ENCODE measurements around the gene GFER. TPM values are rescaled to one million over a fixed set of nuclear protein-coding genes. Genes with fewer than 3 reads are reported as not detected.
A peak's percentile ranks its signal among the peaks of the same experiment; 100 is the strongest.
"Not testable (repeated sequence)": the region's sequence is repeated elsewhere in the genome, so short reads cannot be mapped to it uniquely, and the experiment has no call there.

Gene GFER
- 10 to 100 TPM; 13.4 to 20.2 (median 18.1) TPM for total RNA-seq

DNA sequence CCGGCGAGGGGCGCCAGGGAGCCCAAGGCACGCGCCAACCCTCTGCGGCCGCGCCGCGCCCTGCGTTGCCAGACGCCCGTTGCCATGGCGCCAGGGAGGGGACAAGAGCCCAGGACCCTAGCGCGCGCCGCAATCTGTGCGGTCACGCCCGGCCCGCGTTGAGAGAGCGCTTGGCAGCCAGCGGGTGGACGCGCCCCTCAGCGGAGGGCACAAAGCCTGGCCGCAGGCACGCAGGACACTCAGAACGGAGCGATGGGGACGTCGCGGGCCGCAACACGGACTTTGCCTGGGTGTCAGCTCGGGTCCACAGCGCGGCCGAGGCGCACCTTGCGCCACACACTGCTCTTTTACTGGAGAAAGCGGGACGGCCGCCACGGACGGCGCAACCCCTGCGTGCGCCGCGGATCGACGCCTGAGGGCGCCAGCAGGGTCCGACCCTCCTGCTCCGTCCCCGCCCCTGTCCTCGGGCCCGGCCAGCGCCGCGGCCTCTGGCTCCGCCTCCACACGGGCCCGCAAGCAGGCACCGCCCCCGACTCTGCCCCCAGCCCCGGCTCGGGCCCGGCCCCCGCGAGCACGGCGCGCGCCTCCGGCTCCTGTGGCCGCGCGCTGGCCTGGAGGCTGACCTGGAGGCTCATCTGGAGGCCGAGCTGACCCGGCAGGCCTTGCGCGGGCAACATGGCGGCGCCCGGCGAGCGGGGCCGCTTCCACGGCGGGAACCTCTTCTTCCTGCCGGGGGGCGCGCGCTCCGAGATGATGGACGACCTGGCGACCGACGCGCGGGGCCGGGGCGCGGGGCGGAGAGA lies at the start of gene GFER:
Gene GFER (plus strand): TSS at position 650 of the 803 bp plus-strand sequence. CDS start 26 bp downstream, at position 676.
- 1 to 7% methylated on average over 9 to 33 of the region's 109 CpGs for WGBS, 2 donors
- TF ChIP-seq EP300 (IDR thresholded peaks at IDR 0.05) = peak in 1 of 2 donors; percentile 64
- peak in 4 of 5 experiments; percentile 20 to 62 (median 45) for TF ChIP-seq CTCF (IDR thresholded peaks at IDR 0.05)
- no peak for TF ChIP-seq POLR2A (IDR thresholded peaks at IDR 0.05)
- peaks cover 0 to 46% (median 24%) of the 10 kb centered on the region in 4 donors for H3K4me1 ChIP-seq

DNA sequence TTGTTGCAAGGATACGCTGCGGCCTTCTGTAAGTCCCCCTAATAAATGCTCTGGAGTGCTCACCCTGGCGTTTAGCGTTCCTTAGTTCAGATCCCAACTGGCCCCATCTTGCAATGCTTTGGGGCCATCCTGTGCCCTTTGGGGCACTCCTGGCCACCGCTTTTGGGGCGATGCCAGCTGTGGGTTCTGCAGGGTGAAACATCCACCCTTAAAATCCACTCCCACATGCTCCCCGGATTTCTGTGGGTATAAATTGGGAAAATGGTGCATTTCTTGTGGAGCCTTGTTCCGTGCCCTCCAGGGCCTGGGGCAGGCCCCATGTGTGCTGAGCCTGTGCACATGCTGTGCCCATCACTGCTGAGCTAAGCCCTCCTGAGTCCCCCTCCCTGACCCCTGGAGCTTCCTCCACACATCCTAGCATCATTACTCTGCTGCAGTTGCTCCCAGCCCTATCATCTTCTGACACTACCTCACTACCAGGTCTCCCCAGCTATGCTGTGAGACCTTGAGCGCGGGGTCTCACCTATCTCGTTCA lies 47.0 kb upstream of the GFER start:
- Histone ChIP-seq H3K27me3 (peaks cover 0 to 8% of the 10 kb centered on the region in 2 donors), H3K9me3 (no peaks in the 10 kb centered on the region), H3K4me3 (no peak overlapping the region), H3K36me3 (peaks cover 0 to 47% (median 9%) of the 10 kb centered on the region in 3 donors), H3K4me1 (peaks cover 0 to 6% (median 5%) of the 10 kb centered on the region in 4 donors), H3K27ac (no peak overlapping the region)
- TF ChIP-seq CTCF (IDR thresholded peaks at IDR 0.05) = no peak
- TF ChIP-seq EP300 (IDR thresholded peaks at IDR 0.05) = no peak
- TF ChIP-seq POLR2A (IDR thresholded peaks at IDR 0.05) = no peak
- WGBS, 2 donors = 94 to 96% methylated on average over 11 of the region's 11 CpGs
- no peak for DNase-seq (ENCODE audit: low spot score in 2 of 2)

More for the DNA sequence above, at the start of gene GFER:
- H3K4me3 ChIP-seq = peak within 1 kb of the TSS; percentile 56 to 94 (median 88)
- H3K27me3 ChIP-seq = peaks cover 0 to 44% of the 10 kb centered on the region in 2 donors
- H3K9me3 ChIP-seq = no peaks in the 10 kb centered on the region
- H3K36me3 ChIP-seq = peaks cover 0 to 34% (median 0%) of the 10 kb centered on the region in 3 donors
- H3K27ac ChIP-seq = peak within 1 kb of the TSS in 3 of 4 donors; percentile 80 to 86 (median 85)
- DNase-seq (ENCODE audit: low spot score in 2 of 2) = peak; percentile 71 to 78

DNA sequence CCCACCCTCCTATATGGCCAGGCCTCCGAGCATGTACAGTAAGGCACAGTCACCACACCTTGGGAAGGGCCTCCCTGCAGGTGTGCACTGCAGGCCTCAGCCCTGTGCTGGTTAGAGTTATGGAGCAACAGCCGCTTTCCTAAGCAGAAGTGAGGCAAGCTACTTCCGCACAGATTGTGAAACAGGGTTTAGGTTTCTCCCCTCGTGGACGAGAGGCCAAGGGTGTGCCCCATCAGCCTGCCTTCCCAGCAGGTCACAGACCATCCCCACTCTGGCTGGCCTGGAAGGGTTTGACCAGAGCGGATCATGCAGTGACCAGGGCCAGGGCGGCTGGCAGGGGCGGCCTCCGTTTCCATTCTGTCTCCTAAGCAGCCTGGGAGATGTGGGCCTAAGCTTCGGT lies 45.7 kb upstream of the GFER start:
- Histone ChIP-seq H3K9me3 (no peaks in the 10 kb centered on the region), H3K36me3 (peaks cover 0 to 47% (median 9%) of the 10 kb centered on the region in 3 donors), H3K27me3 (no peaks in the 10 kb centered on the region), H3K4me1 (peaks cover 0 to 12% (median 10%) of the 10 kb centered on the region in 4 donors), H3K4me3 (no peak overlapping the region), H3K27ac (no peak overlapping the region)
- no peak for DNase-seq (ENCODE audit: low spot score in 2 of 2)
- 84 to 88% methylated on average over 10 of the region's 10 CpGs for WGBS, 2 donors
- TF ChIP-seq EP300 (IDR thresholded peaks at IDR 0.05) = peak in 1 of 2 donors; percentile 39
- no peak for TF ChIP-seq POLR2A (IDR thresholded peaks at IDR 0.05)

- Histone ChIP-seq H3K27ac (no peak overlapping the region), H3K4me1 (peaks cover 0 to 17% (median 10%) of the 10 kb centered on the region in 4 donors), H3K36me3 (peaks cover 0 to 47% (median 9%) of the 10 kb centered on the region in 3 donors), H3K4me3 (no peak overlapping the region), H3K9me3 (no peaks in the 10 kb centered on the region), H3K27me3 (no peaks in the 10 kb centered on the region)
- TF ChIP-seq EP300 (IDR thresholded peaks at IDR 0.05) (no peak), CTCF (IDR thresholded peaks at IDR 0.05) (no peak), POLR2A (IDR thresholded peaks at IDR 0.05) (no peak)
- DNase-seq (ENCODE audit: low spot score in 2 of 2) = no peak
- 87 to 90% methylated on average over 16 to 17 of the region's 17 CpGs for WGBS, 2 donors
Measured at GRCh38 chr16:1938910-1939309, 45.1 kb upstream of the GFER start.

DNA sequence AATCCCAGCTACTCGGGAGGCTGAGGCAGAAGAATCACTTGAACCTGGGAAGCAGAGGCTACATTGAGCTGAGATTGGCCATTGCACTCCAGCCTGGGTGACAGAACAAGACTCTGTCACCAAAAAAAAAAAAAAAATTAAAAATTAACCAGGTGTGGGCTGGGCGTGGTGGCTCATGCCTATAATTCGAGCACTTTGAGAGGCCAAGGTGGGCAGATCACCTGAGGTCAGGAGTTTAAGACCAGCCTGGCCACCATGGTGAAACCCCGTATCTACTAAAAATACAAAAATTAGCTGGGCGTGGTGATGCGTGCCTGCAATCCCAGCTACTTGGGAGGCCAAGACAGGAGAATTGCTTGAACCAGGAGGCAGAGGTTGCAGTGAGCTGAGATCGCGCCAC lies 44.2 kb upstream of the GFER start:
- WGBS, 2 donors = 96 to 98% methylated on average over 8 of the region's 8 CpGs
- not testable (repeated sequence) for H3K27ac ChIP-seq; DNase-seq (ENCODE audit: low spot score in 2 of 2); H3K4me3 ChIP-seq; H3K27me3 ChIP-seq; H3K9me3 ChIP-seq
- H3K36me3 ChIP-seq = peaks cover 0 to 47% (median 9%) of the 10 kb centered on the region in 3 donors
- peaks cover 0 to 20% (median 10%) of the 10 kb centered on the region in 4 donors for H3K4me1 ChIP-seq

Data from tibial nerve (tissue), 4 donors.